ENCODE results near the gene FFAR3.

FFAR3 gene

DNA sequence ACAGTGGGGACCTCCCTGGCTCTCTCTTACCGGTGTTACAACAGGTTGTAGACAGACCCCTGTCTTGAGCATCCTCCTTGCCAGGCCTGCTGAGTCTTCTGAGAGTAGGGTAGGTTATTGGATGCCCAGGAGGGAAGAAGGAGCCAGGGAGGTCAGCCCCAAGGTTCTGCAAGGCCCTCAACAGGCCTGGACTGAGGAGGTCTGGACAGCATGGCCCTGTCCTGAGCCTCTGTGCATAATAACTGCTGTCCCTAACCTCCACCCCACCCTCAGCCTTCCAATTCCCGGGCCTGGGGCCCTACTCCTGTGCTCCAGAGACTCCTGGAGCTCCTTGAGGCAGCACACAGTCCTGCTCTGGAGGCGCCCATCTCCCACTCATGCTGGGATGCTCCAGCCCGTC is 28.9 kb upstream of the FFAR3 start:
- FAIRE-seq, result peak; percentile 51
- no peak for DNase-seq (ENCODE audit: insufficient read length, low spot score)

DNA sequence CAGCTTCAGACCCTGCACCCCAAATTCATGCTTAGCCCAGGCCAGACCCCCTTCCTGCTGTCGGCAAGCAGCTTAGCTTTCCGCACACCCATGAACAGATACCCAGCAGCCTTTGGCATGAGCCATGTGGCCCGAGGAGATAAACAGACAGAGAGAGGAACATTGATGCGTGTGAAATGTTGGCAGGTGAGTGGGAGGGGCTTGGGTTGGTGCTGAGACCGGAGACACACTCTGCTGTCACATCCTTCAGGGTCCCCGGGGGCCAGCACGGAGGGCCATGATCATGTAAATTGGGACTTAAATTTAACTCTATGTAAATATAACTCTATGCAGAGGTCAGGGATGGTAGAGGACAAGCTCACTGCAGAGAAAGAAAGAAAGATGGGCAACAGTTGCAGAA is 27.8 kb upstream of the FFAR3 start:
- DNase-seq (ENCODE audit: insufficient read length, low spot score) (no peak), FAIRE-seq (peak; percentile 99)

DNA sequence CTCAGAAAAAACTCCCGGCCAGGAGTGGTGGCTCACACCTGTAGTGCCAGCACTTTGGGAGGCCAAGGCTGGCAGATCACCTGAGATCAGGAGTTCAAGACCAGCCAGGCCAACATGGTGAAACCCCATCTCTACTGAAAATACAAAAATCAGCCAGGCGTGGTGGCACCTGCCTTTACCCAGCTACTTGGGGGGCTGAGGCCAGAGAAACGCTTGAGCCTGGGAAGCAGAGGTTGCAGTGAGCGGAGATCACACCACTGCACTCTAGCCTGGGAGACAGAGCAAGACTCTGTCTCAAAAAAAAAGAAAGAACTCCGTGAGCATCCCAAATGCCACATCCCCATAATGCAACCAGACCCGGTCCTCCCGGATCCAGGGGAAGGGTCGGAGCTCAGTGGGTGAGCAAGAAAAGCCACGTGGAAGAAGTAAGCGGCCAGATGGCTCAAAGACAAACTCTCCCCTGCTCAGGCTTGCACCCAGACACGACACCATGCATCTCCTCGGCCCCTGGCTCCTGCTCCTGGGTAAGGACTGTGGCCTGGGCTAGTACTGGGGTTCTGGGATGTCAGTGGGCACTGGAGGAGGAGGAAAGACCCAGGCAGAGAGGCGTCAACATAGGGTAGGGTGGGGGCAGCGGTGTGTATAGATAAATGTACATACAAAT is 26.6 kb upstream of the FFAR3 start:
- FAIRE-seq, result peak; percentile 76

DNA sequence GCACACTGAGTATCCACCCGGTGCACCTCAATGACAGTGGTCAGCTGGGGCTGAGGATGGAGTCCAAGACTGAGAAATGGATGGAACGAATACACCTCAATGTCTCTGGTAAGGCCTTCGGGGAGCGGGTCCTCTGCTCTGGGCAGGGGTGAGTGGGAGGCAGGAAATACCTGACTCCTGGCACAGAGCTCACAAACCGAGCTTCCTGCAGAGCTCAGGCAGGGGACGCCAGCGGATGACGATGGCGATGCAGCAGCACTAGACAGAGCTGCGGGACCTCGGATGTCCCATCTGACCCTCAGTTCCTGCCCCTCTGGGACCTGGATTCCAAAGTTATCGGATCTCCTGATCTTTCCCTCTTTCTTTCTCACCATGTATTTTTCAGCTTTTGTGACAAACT is 25.4 kb upstream of the FFAR3 start:
- no peak for DNase-seq (ENCODE audit: insufficient read length, low spot score)
- FAIRE-seq, result peak; percentile 89

More for the DNA sequence above, 26.6 kb upstream of the FFAR3 start:
- no peak for DNase-seq (ENCODE audit: insufficient read length, low spot score)

DNA sequence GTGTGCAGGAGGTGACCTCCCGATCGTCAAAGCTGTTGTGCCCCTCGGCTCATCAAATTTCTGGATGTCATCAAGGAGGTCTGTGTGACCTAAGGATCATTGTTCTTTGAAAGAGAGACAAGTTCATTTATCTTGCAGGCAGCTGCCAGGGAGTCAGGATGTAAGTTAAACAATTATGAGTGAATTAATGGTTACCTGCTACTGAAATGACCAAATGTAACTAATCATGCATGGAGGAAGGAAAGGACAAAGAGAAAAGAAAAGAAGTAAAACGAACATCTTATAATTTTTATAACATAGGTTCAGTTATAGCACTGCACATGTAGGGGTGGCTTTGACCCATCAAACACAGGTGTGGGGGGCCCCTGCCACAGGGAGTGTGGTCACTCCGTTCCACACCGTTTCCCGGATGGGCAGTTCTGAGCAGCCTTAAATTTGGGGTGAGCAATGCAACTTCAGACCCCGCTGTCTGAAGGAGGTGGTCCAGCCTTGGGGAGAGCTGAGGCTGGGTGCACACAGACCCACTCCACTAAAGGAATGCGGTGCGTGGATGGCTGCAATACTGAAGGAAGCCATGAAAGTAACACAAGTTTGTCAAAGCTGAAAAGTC is 24.0 kb upstream of the FFAR3 start:
- DNase-seq (ENCODE audit: insufficient read length, low spot score) (no peak), FAIRE-seq (peak; percentile 93)

DNA sequence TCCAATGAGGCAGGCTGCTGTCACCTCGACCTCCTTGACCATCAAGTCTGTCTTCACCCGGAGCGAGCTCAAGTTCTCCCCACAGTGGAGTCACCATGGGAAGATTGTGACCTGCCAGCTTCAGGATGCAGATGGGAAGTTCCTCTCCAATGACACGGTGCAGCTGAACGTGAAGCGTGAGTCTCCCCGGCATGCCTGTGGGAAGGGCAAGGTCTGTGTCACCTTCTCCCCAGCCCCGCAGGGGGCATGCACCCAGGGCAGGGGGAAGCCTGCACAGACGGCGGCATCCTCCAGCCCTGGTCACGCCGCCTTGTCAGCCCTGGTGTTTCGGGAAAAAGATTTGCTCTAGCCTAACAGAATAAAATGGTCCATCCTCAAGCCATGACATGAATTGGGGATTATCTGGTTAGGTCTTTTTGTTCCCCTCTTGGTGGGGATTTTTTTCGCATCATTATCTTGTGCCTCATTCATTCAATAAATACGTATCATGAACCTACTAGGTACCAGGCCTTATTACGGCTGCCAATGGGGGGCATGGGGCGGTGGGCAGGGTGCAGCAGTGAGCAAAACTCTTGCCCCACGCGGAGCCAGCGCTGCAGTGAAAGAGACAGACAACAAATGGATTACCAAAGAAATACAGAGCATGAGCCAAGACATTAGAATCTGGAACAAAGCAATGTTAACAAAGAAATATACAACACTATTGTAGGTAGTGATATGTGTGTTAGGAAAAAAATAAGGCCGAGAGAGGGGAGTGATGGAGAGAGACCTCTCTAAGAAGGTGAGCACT is 21.9 kb upstream of the FFAR3 start:
- FAIRE-seq, result no peak
- DNase-seq (ENCODE audit: insufficient read length, low spot score), result no peak

DNA sequence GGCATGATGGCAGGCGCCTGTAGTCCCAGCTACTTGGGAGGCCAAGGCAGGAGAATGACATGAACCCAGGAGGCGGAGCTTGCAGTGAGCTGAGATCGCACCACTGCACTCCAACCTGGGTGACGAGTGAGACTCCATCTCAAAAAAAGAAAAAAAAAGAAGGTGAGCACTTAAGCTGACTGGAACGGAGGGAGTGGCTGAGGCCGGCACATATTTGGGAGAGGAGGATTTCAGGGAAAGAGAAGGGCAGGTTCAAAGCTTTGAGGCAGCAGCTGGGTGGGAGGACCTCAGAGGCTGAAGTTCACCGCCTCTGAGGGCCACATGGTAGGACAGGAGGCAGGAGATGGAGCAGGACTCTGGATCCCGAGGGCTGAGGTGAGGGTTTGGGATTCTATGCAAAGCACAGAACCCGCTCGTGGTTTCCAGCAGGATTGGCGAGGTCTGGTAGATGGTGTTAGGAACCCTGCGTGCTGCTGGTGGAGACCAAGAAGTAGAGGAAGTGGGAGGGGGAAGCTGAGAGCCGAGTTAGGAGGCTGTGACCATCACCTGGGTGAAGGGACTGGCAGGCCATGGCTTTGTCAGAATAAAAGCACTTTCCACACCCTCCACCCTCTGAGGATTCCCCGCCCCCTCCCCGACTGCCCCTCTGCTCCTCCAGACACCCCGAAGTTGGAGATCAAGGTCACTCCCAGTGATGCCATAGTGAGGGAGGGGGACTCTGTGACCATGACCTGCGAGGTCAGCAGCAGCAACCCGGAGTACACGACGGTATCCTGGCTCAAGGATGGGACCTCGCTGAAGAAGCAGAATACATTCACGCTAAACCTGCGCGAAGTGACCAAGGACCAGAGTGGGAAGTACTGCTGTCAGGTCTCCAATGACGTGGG is 20.9 kb upstream of the FFAR3 start:
- peak; percentile 40 for FAIRE-seq
- DNase-seq (ENCODE audit: insufficient read length, low spot score), result no peak

DNA sequence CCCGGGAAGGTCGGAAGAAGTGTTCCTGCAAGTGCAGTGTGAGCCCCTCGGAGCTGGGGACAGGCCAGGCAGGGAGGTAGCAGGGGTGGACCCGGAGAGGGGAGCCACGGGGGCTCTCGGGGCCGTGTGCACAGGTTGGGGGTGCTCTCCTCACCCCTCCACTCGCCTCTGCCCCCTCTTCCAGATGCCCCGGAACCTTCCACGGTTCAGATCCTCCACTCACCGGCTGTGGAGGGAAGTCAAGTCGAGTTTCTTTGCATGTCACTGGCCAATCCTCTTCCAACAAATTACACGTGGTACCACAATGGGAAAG is 20.3 kb upstream of the FFAR3 start:
- FAIRE-seq, result no peak
- no peak for DNase-seq (ENCODE audit: insufficient read length, low spot score)

DNA sequence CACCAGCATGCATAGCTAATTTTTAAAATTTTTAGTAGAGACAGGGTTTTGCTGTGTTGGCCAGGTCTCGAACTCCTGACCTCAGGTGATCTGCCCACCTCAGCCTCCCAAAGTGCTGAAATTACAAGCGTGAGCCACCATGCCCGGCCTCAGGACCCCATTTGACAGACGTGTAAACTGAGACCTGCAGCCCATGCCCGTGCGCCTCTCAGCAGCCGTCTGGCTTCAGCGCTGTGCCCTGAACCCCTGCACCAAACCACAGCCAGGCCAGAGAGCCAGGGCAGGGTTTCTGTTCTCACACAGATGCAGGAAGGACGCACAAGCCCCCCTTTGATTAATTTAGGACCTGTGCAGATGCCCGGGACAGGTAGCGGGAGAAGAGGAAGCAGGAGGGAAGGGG is 17.8 kb upstream of the FFAR3 start:
- DNase-seq (ENCODE audit: insufficient read length, low spot score) (no peak), FAIRE-seq (no peak)

DNA sequence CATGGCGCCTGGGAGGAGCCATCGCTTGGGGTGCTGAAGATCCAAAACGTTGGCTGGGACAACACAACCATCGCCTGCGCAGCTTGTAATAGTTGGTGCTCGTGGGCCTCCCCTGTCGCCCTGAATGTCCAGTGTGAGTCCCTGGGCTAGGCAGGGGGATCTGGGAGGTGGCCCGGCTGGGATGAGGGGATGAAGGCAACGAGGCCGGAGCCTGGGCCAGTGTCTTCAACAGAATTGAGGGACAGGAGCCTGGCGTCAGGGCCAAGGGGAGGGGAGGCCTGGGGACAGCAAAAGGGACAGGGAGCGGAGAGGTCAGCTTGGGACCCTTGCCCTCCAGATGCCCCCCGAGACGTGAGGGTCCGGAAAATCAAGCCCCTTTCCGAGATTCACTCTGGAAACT is 17.3 kb upstream of the FFAR3 start:
- DNase-seq (ENCODE audit: insufficient read length, low spot score), result no peak
- no peak for FAIRE-seq

DNA sequence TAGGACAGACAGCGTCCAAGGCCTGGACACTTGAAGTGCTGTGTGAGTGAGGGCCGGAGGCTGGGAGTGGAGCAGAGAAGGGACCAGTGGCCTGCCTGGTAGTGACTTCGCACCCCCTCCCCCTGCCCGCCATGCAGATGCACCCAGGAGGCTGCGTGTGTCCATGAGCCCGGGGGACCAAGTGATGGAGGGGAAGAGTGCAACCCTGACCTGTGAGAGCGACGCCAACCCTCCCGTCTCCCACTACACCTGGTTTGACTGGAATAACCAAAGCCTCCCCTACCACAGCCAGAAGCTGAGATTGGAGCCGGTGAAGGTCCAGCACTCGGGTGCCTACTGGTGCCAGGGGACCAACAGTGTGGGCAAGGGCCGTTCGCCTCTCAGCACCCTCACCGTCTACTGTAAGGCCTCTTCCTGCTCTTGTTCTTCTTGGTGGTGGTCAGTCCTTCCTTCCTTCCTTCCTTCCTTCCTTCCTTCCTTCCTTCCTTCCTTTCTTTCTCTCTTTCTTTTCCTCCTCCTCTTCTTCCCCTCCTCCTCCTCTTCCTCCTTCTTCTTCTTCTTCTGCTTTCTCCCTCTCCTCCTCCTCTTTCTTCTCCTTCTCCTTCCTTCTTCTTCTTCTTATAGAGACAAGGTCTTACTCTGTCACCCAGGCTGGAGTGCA is 16.6 kb upstream of the FFAR3 start:
- no peak for DNase-seq (ENCODE audit: insufficient read length, low spot score)
- no peak for FAIRE-seq

DNA sequence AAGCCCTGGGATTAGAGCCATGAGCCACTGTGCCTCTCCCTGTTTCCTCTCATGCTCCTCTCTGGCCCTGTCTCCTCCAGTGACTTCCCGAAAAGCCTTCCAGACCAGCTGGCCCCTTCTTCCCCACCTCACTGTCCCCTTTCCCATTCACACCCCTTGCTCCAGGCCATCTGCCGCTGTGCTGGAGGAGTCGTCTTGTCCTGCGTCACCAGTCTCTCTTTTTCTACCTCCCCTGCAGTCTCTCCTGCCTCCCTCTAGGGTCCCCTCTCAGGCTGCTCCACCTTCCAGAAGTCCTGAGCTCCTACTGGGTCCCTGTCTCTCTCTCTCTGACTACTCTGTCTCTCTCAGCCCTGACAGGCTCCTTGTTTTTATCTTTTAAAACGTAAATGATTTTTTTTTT is 15.8 kb upstream of the FFAR3 start:
- FAIRE-seq (no peak), DNase-seq (ENCODE audit: insufficient read length, low spot score) (no peak)

DNA sequence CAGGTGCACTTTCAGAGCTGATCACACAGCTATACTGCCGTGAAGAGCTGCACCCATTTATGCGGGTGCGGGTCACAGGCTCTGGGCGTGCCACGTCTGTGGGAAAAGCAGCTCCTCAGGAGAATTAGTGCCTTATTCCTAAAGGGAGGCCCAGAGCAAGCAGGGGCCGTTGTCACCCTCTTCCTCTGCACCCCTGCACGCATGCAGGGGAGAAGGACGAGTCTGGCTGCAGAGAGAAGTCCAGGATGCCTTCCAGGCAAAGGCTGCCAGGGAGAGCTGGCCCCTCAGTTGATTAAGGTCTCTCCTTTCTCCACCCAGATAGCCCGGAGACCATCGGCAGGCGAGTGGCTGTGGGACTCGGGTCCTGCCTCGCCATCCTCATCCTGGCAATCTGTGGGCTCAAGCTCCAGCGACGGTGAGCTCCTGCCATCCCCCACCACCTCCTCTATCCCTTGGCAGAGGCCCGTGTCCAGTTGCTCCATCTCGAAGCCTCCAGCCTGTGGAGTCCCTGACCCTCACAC is 13.7 kb upstream of the FFAR3 start:
- DNase-seq (ENCODE audit: insufficient read length, low spot score) (no peak), FAIRE-seq (no peak)

DNA sequence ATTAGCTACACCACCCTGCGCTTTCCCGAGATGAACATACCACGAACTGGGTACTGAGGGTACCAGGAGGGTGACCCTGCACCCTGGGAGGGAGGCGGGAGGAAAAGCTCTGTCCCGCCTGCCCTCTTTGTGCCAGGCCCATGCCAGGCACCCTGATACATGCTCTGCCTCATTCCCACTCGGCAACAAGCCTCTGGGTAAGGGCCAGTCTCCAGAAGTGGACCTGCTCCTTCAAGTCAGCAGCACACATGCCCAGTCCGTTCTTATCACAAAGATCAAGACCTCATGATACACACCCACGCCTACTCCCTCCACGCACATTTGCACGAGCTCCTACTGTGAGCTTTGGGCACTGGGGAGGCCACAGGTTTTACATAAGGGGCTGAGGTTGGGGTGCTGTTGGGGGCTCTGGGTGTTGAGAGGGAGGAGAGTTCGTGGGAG is 12.6 kb upstream of the FFAR3 start:
- no peak for FAIRE-seq
- DNase-seq (ENCODE audit: insufficient read length, low spot score), result no peak

DNA sequence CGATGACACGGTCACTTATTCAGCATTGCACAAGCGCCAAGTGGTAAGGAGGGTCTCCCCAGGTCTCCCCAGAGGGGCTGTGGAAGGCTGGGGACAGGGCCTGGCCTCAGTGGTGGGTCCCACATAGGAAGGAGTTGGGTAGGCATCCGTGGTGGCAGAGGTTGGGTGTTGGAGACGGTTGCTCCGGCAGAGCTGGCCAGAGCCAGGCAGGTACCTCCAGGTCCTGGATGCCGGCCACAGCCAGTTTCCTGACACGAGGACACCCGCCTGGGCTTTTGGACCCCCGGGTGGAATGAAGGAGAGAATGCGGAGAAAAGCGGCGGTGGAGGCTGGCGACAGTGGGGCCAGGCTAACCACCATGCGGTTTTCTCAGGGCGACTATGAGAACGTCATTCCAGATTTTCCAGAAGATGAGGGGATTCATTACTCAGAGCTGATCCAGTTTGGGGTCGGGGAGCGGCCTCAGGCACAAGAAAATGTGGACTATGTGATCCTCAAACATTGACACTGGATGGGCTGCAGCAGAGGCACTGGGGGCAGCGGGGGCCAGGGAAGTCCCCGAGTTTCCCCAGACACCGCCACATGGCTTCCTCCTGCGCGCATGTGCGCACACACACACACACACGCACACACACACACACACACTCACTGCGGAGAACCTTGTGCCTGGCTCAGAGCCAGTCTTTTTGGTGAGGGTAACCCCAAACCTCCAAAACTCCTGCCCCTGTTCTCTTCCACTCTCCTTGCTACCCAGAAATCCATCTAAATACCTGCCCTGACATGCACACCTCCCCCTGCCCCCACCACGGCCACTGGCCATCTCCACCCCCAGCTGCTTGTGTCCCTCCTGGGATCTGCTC is 11.8 kb upstream of the FFAR3 start:
- no peak for FAIRE-seq
- DNase-seq (ENCODE audit: insufficient read length, low spot score), result no peak

DNA sequence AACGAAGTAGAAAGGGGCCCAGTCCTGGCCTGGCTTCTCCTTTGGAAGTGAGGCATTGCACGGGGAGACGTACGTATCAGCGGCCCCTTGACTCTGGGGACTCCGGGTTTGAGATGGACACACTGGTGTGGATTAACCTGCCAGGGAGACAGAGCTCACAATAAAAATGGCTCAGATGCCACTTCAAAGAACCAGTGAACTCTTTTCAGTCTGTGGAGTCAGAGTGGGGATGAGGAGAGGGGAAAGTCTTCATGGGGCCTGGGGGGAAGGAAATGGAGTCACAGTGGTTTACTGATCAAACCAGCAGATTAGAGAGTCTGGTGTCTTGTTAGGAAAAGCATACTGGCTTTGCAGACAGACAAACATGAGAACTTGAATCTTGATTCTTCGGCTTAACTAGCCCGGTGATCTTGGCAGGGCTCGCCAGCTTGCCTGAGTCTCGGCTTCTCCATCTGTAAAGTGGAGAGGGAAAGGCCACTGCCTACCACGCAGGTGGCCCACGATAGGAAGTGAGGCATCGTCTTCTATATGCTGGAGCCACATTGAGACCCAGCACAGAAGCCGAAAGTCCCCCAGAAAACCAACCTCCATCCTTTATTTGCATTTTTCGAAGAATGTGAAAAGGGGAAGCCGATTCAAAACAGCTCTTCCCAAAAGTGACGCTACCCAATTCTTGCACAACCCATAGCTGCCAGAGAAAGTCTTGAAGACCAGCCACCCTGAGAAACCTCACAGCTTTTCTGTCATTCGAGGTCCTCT is 10.9 kb upstream of the FFAR3 start, which contains the start of gene FFAR1:
Gene FFAR1 (plus strand): TSS at position 732 of the 759 bp plus-strand sequence. CDS start 3,650 bp downstream, outside the sequence.
- FAIRE-seq (peak; percentile 97), DNase-seq (ENCODE audit: insufficient read length, low spot score) (peak; percentile 82)

DNA sequence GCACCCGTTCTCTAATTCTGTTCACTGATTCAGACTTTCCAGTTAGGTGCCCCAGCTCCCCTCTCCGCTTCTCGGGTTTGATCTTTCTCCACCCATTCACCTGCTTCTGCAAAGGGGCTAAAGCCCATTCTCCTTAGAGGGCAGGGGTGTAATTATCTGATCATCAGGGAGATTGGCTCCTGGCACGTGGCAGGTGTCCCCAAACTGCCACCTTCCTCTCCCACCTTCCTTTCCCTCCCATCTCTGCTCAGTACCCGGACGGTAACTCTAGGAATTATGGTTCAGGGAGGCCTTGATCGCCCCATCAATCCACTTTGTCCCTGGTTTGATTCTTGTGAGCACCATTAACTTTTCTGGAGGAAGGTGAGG is 10.3 kb upstream of the FFAR3 start:
- FAIRE-seq (no peak), DNase-seq (ENCODE audit: insufficient read length, low spot score) (no peak)

DNA sequence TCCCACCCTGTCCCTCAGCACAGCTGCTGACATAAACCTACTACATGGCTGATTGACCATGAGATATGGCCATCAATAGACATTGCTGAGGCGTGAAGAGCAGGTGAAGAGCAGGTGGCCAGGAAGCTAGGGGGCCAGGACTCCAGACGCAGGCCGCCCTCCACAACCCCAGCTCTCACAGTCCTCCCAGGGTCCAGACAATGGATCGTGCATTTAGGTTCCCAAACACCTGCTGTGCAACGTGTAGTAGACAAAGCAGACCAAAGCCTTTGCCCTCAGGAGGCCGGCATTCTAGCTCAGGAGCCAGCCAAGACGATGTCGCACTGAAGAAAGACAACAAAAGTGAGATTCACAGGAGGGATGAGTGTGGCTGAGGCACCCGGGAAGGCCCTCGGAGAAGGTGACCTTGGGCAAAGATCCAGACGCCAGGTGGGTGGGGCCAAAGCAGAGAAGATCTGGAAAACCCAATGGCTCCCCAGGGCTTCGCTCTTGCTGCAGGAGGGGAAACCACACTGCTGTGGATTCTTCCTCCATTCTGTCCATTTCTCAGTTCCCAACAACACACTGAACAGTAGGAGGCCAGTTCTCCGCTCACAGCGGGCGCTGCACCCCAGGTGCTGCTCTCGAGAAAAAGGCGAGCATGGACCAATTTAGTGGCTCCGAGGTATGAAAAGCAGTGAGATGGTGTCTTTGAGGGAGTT is 9.2 kb upstream of the FFAR3 start:
- DNase-seq (ENCODE audit: insufficient read length, low spot score), result no peak
- peak; percentile 89 for FAIRE-seq
